Measurements from ENCODE around the gene ARHGEF2. TPM values are rescaled to one million over a fixed set of nuclear protein-coding genes. Genes with fewer than 3 reads are reported as not detected.
A peak's percentile ranks its signal among the peaks of the same experiment; 100 is the strongest.

Gene ARHGEF2
- total and polyA plus RNA-seq, 2 of the 13 experiments (the other 11 are each of a cell fraction or from before 2014, with no cell fraction given): 16.1 to 32.1 TPM

- TF ChIP-seq, protein P1, sequence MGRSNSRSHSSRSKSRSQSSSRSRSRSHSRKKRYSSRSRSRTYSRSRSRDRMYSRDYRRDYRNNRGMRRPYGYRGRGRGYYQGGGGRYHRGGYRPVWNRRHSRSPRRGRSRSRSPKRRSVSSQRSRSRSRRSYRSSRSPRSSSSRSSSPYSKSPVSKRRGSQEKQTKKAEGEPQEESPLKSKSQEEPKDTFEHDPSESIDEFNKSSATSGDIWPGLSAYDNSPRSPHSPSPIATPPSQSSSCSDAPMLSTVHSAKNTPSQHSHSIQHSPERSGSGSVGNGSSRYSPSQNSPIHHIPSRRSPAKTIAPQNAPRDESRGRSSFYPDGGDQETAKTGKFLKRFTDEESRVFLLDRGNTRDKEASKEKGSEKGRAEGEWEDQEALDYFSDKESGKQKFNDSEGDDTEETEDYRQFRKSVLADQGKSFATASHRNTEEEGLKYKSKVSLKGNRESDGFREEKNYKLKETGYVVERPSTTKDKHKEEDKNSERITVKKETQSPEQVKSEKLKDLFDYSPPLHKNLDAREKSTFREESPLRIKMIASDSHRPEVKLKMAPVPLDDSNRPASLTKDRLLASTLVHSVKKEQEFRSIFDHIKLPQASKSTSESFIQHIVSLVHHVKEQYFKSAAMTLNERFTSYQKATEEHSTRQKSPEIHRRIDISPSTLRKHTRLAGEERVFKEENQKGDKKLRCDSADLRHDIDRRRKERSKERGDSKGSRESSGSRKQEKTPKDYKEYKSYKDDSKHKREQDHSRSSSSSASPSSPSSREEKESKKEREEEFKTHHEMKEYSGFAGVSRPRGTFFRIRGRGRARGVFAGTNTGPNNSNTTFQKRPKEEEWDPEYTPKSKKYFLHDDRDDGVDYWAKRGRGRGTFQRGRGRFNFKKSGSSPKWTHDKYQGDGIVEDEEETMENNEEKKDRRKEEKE (IDR thresholded peaks at IDR 0.05): no peak
- TF ChIP-seq HNRNPUL1 (IDR thresholded peaks at IDR 0.05; ENCODE audit: low read depth, low read length): no peak
- TF ChIP-seq POGZ (CRISPR knock-in tag; IDR thresholded peaks at IDR 0.05): no peak
- no peak for TF ChIP-seq CBFB (CRISPR knock-in tag; IDR thresholded peaks at IDR 0.05)
- no peak for TF ChIP-seq SP140L (CRISPR knock-in tag; IDR thresholded peaks at IDR 0.05; ENCODE audit: borderline replicate concordance)
- no peak for TF ChIP-seq PHF5A (CRISPR knock-in tag; IDR thresholded peaks at IDR 0.05; ENCODE audit: low read depth, unreplicated experiment)
- TF ChIP-seq ZNF616 (CRISPR knock-in tag; IDR thresholded peaks at IDR 0.05; ENCODE audit: low read depth): no peak
- peak; percentile 63; the same call in 1 of the 2 replicates for TF ChIP-seq FOSL2 (CRISPR knock-in tag; IDR thresholded peaks at IDR 0.05)
- no peak for TF ChIP-seq SRSF4 (IDR thresholded peaks at IDR 0.05; ENCODE audit: low read depth, low read length, poor library complexity, severe bottlenecking)
- TF ChIP-seq ZNF816 (CRISPR knock-in tag; IDR thresholded peaks at IDR 0.05; ENCODE audit: borderline replicate concordance): no peak
- no peak for TF ChIP-seq ZNF282 (IDR thresholded peaks at IDR 0.05; ENCODE audit: partially characterized antibody)
- TF ChIP-seq, protein P2, sequence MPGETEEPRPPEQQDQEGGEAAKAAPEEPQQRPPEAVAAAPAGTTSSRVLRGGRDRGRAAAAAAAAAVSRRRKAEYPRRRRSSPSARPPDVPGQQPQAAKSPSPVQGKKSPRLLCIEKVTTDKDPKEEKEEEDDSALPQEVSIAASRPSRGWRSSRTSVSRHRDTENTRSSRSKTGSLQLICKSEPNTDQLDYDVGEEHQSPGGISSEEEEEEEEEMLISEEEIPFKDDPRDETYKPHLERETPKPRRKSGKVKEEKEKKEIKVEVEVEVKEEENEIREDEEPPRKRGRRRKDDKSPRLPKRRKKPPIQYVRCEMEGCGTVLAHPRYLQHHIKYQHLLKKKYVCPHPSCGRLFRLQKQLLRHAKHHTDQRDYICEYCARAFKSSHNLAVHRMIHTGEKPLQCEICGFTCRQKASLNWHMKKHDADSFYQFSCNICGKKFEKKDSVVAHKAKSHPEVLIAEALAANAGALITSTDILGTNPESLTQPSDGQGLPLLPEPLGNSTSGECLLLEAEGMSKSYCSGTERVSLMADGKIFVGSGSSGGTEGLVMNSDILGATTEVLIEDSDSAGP (CRISPR knock-in tag; IDR thresholded peaks at IDR 0.05; ENCODE audit: borderline replicate concordance): peak; percentile 62
- no peak for TF ChIP-seq ZNF768 (CRISPR knock-in tag; IDR thresholded peaks at IDR 0.05)
- TF ChIP-seq MLXIP (CRISPR knock-in tag; IDR thresholded peaks at IDR 0.05; ENCODE audit: borderline replicate concordance): no peak
- TF ChIP-seq GATAD2A (CRISPR knock-in tag; IDR thresholded peaks at IDR 0.05): peak; percentile 54; the same call in 1 of the 2 replicates
- 0 out of 2 replicates have a peak, but pooled peaks have one; percentile 21 for TF ChIP-seq SMC3 (IDR thresholded peaks at IDR 0.05; ENCODE audit: low read length)
- no peak for TF ChIP-seq MYNN (CRISPR knock-in tag; IDR thresholded peaks at IDR 0.05; ENCODE audit: low read depth)
- TF ChIP-seq DMAP1 (CRISPR knock-in tag; IDR thresholded peaks at IDR 0.05): no peak
- no peak for TF ChIP-seq SOX13 (IDR thresholded peaks at IDR 0.05)
- 0 out of 4 replicates have a peak, but pooled peaks of 1 of the 2 experiments have one; percentile 3 for TF ChIP-seq SOX13 (CRISPR knock-in tag; conservative IDR thresholded peaks at IDR 0.05 in 1 of 2, IDR thresholded peaks at IDR 0.05 in 1 of 2)
- TF ChIP-seq REXO4 (CRISPR knock-in tag; IDR thresholded peaks at IDR 0.05; ENCODE audit: borderline replicate concordance): no peak
- peak; percentile 66 for TF ChIP-seq CEBPG (CRISPR knock-in tag; IDR thresholded peaks at IDR 0.05)
- TF ChIP-seq ZNF329 (CRISPR knock-in tag; IDR thresholded peaks at IDR 0.05; ENCODE audit: low read depth): no peak
Measured at GRCh38 chr1:155983191-155984024, 5.1 kb upstream of the ARHGEF2 start (continued).

Measured in HepG2 (cell line).